GM19372 (cell line): ENCODE data around the gene SLC22A1.
"Not testable (repeated sequence)": the region's sequence is repeated elsewhere in the genome, so short reads cannot be mapped to it uniquely, and the experiment has no call there.

Source experiments
- ATAC-seq: cut with Tn5 transposase; IDR thresholded peaks from one replicate; pipeline ENCODE4 v1.9.1; 2021; ENCODE audit warnings: mild to moderate bottlenecking, low read depth, moderate library complexity; ENCODE audit not compliant: unreplicated experiment

Gene SLC22A1

GRCh38 chr6:160134779-160135547 is 13.3 kb downstream of the SLC22A1 start:
- no peak for ATAC-seq

DNA sequence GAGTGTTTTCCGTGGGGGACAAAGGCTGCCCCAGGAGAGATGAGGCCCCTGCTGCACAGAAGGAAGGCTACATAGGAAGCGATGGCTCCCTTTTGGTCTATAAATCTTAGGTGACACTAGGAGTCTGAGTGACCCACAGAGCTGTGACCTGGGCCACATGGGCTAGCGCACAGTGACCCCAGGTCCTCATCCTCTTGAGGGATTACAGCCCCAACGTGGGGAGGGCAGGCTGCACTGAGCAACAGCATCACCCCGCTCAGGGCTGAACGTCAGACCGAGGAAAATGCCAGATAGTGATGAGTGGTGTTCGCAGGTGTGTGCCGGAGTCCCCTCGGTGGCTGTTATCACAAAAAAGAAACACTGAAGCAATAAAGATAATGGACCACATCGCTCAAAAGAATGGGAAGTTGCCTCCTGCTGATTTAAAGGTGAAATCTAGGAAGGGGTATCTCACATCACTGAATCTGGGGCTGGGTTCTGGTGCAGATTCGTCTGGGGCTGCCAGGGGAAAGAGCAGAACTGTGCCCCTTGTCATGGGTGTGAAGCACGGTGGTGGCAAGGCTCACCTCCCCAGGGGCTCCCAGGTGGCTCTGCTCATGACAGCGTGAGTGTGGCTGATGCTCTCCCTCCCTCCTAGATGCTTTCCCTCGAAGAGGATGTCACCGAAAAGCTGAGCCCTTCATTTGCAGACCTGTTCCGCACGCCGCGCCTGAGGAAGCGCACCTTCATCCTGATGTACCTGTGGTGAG is 14.5 kb downstream of the SLC22A1 start:
- ATAC-seq, result no peak

DNA sequence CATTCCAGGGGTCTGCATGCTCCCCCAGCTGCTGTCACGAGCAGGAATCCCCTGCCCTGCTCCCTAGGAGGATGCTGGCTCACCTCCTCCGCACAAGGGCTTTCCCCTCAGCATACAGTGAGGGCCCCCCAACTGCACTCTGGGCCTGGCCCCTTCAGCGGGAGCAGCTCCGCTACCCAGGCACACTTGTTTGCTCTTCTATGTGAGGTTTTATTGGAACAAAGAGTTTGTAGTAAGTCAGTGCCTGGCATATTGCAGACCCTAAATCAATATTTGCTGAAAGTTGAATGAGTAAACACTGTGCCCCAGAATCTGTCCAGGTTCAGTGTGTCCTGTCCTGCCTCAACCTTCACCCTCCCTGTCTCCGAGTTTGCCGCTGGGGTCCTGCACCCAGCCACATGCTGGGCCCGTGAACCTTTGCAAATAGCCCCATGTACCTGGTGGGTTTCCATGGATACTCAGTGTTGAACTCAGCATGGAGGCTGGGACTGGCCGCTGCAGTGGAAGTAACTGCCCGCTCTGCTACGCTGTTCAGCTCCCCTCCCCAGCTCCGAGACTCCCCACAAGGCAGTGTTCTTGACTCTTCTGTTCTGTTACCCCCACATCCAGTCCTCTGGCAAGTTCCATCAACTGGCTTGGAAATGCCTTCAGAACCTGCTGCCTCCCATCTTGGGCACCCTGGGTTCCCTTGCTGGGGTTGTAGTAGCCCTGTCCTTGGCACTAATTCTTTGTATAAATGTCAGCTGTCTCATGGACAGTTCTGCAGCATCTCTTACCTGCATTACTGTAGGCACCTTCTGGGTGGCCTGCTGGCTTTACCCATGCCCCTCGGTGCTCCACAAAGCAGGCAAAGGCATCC is 15.7 kb downstream of the SLC22A1 start:
- ATAC-seq, result no peak

DNA sequence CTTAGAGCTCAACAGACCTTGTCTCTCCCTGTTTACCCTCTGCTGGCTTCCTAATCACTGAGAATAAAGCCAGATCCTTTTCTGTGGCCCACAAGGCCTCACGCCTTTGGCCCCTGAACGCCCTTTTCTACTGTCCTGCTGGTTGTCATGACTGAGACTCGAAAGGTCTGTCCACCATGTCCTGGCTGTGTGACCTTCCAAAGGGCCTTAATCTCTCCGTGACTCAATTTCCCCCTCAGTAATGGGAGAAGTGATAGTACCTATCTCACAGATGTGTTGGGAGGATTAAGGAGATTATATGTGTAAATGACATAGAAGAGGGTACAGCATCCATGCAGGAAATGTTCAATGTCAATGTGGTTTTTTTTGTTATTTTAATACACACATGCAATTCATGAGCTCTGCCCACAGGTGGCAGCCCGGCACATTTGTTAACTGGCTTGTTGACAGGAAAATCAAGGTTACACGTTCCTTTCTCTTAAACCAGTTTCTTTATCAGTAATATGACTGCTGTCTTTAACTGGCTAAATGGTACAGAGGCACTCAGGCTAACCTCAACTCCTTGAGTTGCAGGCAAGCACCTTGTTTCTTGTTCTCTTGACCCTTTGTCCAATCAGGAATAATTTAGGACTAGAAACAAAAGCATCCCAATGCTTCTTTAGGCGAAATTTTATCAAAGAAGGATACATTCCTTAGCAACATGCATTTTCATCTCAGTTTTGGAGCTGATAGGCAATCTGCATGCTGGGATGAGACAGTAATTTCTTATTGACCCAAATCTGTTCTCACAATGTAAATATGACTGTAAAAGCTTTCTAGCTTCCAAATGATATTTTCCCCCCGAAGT is 16.6 kb downstream of the SLC22A1 start:
- ATAC-seq, result peak; percentile 70

- ATAC-seq, result no peak
Measured at GRCh38 chr6:160138839-160139419, 17.3 kb downstream of the SLC22A1 start.

- ATAC-seq, result no peak
Measured at GRCh38 chr6:160139420-160139851, 17.8 kb downstream of the SLC22A1 start.

DNA sequence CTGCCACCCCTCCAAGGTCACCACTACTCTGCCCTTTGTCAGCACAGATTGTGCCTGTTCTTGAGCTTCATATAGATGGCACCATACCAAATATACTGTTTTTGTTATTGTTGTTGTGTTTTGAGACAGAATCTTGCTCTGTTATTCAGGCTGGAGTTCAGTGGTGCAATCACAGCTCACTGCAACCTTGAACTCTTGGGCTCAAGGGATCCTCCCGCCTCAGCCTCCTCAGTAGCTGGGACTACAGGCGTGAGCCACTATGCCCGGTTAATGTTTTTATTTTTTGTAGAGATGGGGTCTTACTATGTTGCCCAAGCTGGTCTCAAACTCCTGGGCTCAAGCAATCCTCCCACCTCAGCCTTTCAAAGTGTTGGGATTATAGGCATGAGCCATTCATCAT is 18.9 kb downstream of the SLC22A1 start:
- ATAC-seq, result not testable (repeated sequence)

- ATAC-seq, result no peak
Measured at GRCh38 chr6:160141001-160141726, 19.5 kb downstream of the SLC22A1 start.

DNA sequence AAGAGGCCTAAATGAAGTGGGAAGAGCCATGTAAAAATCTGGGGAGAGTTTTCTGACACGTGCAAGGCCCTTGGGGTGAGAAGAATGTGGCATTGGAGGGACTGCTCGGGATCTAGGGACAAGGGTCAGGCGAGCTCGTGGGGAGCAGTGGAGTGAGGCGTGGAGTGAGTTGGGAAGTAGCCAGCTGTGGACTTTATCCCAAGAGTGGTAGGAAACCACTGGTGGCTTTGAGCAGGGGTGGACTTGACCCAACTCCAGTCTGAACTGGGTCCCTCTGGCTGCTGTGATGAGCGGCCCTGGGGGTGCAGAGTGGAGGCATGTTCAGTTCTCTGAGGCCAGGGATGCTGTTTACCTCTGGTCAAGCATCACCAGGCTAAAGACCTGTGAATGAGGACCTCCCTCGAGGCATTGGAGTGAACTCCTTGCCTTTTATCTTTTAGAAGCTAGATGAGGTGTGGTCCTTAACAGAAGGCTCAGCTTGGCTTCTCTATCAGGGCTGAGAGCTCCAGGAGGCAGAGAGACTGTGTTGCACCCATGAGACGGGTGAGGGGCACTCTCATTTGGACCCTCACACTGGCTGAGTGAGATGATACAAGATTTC is 20.6 kb downstream of the SLC22A1 start:
- no peak for ATAC-seq

GRCh38 chr6:160146454-160147145 is 25.0 kb downstream of the SLC22A1 start:
- ATAC-seq, result no peak

- ATAC-seq, result no peak
Measured at GRCh38 chr6:160147146-160147536, 25.5 kb downstream of the SLC22A1 start.

DNA sequence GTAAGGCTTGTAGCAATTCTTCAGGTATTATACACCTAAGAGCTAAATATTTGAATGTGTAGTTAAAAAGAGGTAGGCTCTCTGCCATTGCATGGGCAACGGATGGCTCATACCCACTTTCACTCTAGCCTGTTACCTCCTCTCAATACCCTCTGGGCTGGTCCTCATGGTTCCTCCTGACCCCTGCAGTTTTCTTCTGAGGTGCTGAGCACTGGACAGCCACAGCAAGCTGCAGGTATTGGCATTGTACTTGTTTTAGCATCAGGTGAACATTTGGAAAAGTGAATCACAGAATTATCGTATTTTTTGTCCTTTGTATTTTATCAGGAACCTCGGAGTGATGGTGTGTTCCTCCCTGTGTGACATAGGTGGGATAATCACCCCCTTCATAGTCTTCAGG is 32.9 kb downstream of the SLC22A1 start:
- ATAC-seq, result no peak

DNA sequence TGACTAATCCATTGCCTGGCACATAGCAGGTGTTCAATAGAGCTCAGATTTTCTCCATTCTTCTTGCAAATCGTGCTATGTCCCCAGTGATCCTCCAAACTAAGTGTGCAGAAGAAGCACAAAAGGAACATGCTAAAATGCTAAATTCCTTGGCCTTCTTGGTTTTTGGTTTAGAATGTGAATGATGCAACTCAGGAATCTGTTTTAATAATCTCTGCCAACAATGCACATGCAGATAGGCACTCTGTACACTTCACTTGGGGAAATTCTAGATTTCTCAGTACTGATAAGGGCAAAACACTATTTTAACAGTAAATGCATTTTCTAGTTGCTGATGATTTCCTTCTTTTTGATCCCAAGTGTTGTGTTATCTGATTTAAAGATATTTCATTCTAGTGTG is 35.2 kb downstream of the SLC22A1 start:
- no peak for ATAC-seq

DNA sequence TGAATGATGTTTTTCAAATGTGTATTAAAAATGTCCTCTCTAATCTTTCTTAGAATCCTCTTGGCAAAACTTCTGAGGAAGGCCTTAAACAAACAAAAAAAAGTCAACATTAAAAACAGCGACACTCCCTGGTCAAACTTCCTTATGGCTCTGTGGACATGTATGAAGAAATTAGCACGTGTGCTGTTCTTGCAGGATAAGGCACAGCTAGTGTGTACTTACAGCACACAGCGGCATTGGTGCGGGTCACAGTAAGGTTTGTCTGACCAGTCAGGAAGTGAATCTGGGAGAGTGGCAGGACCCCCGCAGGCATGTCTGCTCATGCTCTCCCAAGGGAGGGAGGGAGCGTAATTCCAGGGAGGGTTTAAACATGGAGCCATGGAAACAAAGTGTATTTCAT is 38.8 kb downstream of the SLC22A1 start:
- no peak for ATAC-seq

GRCh38 chr6:160160929-160161646 is 39.5 kb downstream of the SLC22A1 start:
- no peak for ATAC-seq

- ATAC-seq, result no peak
Measured at GRCh38 chr6:160161647-160161986, 40.0 kb downstream of the SLC22A1 start.

- ATAC-seq, result no peak
Measured at GRCh38 chr6:160162030-160162566, 40.5 kb downstream of the SLC22A1 start.
